GM12874 (cell line): ENCODE measurements around the gene GREM2.

ENCODE experiments used
- TF ChIP-seq, protein P1 (sequence below): IDR thresholded peaks from 2 replicates; pipeline ENCODE4 v1.5.1; 2011; ENCODE audit warnings: low read depth, mild to moderate bottlenecking, control low read depth, low read length, moderate library complexity; ENCODE audit not compliant: insufficient read depth

GREM2 gene

DNA sequence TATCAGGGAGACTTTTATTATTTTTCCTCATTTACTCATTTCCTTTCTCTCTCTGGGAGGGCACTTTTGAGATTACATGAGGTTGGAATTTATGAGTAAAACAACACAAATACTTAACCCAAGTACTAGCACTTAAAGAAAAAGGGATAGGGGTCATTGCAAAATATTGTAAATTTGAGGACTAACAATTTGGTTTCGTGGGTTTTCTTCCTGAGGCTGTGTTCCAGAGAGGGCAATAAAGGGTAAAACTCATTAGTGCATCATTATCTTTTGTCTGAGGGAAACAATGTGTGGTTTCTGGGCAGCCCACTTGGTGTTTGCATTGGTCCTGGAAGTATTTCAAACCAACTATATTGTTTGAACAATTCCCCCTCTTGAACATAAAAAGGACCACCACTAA lies 96.5 kb downstream of the GREM2 start:
- TF ChIP-seq, protein P1, sequence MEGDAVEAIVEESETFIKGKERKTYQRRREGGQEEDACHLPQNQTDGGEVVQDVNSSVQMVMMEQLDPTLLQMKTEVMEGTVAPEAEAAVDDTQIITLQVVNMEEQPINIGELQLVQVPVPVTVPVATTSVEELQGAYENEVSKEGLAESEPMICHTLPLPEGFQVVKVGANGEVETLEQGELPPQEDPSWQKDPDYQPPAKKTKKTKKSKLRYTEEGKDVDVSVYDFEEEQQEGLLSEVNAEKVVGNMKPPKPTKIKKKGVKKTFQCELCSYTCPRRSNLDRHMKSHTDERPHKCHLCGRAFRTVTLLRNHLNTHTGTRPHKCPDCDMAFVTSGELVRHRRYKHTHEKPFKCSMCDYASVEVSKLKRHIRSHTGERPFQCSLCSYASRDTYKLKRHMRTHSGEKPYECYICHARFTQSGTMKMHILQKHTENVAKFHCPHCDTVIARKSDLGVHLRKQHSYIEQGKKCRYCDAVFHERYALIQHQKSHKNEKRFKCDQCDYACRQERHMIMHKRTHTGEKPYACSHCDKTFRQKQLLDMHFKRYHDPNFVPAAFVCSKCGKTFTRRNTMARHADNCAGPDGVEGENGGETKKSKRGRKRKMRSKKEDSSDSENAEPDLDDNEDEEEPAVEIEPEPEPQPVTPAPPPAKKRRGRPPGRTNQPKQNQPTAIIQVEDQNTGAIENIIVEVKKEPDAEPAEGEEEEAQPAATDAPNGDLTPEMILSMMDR, result no peak

DNA sequence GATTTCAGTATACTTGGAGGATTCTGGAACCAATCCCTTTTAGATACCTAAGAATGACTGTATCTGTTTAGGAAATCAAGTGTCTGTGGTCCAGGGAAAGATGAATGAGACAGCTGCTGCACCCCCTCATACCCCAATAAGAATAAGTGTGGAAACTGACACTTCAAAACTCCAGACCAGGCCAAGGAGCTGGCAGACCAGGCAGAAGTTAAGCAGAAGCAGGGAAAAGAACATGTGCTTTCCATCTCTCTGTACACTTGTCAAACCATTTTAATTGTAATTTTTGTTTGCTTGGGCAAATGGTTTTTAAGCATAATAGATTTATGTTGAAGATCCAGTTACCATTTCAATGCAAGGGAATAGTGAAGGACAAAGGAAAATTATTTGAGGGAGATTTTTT lies 100.2 kb downstream of the GREM2 start:
- TF ChIP-seq, protein P1, result no peak

DNA sequence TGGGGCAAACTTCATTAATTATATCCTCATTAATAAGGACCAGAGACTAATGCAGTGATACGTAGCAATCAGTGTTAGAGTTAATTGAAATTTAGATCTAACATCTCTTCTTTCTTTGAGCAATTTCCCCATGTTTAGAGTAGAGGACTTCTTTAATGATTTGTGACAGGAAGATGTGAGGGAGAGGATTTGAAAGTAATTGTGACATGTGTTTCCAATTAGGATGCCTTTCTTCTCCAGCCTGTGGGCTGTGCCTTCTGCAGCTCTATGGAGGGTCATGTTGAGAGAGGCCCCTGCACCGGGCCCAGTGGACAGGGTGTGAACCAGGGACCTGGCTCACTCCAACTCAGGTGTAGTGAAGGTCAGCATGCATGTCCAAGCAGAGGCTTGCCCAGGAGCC lies 103.0 kb downstream of the GREM2 start:
- TF ChIP-seq, protein P1, result no peak

DNA sequence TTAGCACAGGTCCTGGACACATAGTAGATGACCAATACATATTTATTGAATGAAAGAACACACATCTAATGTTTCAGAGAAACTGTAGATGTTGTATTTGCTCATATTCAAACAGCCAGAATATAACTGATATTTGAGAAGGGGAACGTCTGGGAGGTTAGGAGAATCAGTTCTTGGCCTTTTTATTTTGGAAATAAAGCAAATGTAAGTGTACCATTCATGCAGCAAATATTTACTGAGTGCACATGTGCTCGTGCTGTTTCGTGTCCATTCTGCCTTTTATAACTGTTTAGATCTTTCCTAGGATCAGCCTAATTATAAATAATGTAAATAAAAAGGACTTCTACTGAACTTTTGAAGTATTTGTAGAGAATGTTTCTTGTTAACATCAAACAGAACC lies 103.8 kb downstream of the GREM2 start:
- TF ChIP-seq, protein P1, result no peak

DNA sequence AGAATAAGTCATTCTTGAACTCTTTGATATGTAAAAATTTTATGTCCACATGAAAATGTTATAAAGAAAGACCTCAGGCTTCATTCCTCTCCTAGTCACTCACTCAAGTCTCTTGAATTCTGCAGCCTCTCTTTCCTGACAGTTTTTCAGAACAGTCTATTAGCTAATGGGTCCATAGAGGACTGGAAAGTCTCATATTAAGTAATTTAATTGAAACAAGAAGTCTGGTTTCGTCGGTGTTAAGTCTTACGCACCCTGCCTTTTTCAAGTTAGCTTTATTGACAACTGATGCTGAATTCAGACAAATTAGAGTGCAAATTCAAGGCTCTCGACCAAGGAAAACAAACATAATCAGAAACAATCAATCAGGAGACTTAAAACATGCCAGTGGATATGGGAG lies 105.8 kb downstream of the GREM2 start:
- TF ChIP-seq, protein P1, result no peak

DNA sequence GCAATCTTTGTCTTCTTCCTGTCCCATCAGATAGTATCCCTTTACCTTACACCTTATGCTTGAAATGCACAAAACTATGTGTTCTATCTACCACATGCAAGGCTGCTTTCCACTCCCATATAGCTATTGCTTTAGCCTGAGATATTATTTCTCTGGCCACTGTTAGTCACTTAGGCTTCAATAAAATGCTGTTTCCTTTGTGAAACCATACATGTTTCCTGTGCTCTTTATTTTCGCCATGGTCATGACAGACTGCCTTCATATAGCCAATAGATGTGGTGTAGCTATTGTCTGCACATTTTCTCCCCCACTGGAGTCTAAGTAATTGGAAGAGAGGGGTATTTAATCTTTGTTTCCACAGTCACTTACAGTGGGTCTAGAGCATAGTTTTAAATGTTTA lies 108.4 kb downstream of the GREM2 start:
- TF ChIP-seq, protein P1, result no peak

DNA sequence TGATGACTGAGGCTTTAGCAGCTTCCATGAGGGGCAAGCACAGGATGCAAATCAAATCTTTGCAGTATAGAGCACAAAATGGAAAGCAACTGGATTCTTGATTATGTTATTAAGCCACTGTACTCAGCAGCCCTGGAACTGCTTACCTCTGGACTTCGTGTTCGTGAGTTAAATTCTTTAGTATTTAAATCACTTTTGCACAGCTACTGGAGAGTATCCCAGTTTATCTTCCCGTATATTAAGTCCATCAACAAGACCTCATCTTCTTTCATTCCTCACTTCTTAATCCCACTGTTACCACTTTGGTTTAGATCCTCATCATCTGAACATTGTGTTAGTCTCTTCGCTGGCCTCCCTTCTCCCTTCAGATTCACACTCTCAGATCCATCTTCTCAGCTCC lies 108.9 kb downstream of the GREM2 start:
- TF ChIP-seq, protein P1, result no peak

DNA sequence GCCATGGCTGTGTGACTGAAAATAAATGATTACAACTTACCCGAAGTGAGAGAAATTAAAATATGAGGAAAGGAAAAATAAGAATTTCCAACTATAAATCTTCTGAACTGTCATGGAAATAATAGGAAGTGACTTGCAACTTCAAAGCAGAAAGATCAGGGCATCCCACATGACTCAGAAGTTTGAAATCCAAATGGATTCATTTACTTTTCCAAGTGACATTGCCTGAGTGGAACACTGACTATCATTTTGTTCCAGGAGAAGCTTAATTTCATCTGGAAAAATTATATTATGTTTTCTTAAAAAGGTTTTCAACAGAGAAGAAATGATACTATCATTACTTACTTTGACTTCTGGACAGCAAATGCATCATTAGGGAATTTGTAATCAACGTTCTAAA lies 110.8 kb downstream of the GREM2 start:
- TF ChIP-seq, protein P1, result no peak
